HCT116 (cell line): ENCODE measurements around the gene PKD2L1. TPM values are rescaled to one million over a fixed set of nuclear protein-coding genes. Genes with fewer than 3 reads are reported as not detected.

Source experiments
- ATAC-seq: fragments of 200-7000 bp; cut with Tn5 transposase; 2 replicates; pipeline ENCODE4 v1.9.1; 2020; ENCODE audit warnings: mild to moderate bottlenecking, moderate library complexity
- BruUV-seq: library from RNA; stranded (reverse); fragments of 400-500 nt; replicated peaks from 2 replicates; lab custom pipeline; 2021; lab: Mats Ljungman, UMichigan
- CTCF ChIA-PET: fragments of 300-600 bp; sonication (Branson Sonifier 250); formaldehyde crosslinking; loops from one replicate; lab custom pipeline; 2021; ENCODE audit warnings: antibody characterized with exemption; lab: Charles Lee
- POLR2A ChIA-PET: fragments of 300-600, 350-600 bp; sonication (Branson Sonifier 250); formaldehyde crosslinking; loops from one replicate; lab custom pipeline; 2021; ENCODE audit warnings: antibody characterized with exemption; lab: Charles Lee
- RAD21 ChIA-PET, 2 experiments: fragments of 300-600 bp; sonication (Branson Sonifier 250); formaldehyde crosslinking; loops; one replicate each; lab custom pipeline; 2023; ENCODE audit warnings: low total read pairs in 2 of 2; ENCODE audit not compliant: uncharacterized antibody in 2 of 2, unreplicated experiment in 2 of 2, low non-redundant PET in 1 of 2; lab: Charles Lee
- DNase-seq: peaks from one replicate; pipeline ENCODE4 v3.0.0-alpha.2; 2010; ENCODE audit warnings: low read depth, low spot score
- H2AFZ ChIP-seq: fragments of 200-600 bp; shearing (Covaris generic), sonication (generic); 2 replicates; pipeline ENCODE4 v1.6.1; 2017; ENCODE audit warnings: low read depth, mixed run types, mixed read lengths, antibody characterized with exemption, low read length; ENCODE audit not compliant: poor library complexity, severe bottlenecking
- H3K27ac ChIP-seq: 2 replicates; pipeline ENCODE4 v1.5.1; 2012; ENCODE audit warnings: low read depth, low read length
- H3K27me3 ChIP-seq: fragments of 200-600 bp; sonication (generic); 2 replicates; pipeline ENCODE4 v1.6.1; 2016; ENCODE audit warnings: mixed run types, low read length, mixed read lengths; ENCODE audit not compliant: insufficient read depth
- H3K36me3 ChIP-seq, 2 experiments: fragments of 200-500 bp in 1 of 2; fragments of 200-600 bp in 1 of 2; sonication (Bioruptor generic) in 1 of 2; sonication (generic) in 1 of 2; 2 replicates each; pipeline versions ENCODE4 v1.5.1 to v1.6.1; 2014 to 2016; ENCODE audit warnings: low read length in 2 of 2, inconsistent platforms in 1 of 2, mixed read lengths in 1 of 2, mixed run types in 1 of 2; ENCODE audit not compliant: insufficient read depth in 2 of 2, control insufficient read depth in 1 of 2
- H3K4me1 ChIP-seq, 2 experiments: fragments of 200-600 bp in 1 of 2; sonication (generic) in 1 of 2; 2 replicates each; pipeline versions ENCODE4 v1.5.1 to v1.6.1; 2012 to 2017; ENCODE audit warnings: low read length in 2 of 2, inconsistent platforms in 1 of 2, mild to moderate bottlenecking in 1 of 2, mixed read lengths in 1 of 2, mixed run types in 1 of 2, moderate library complexity in 1 of 2; ENCODE audit not compliant: insufficient read depth in 2 of 2, control insufficient read depth in 1 of 2
- H3K4me2 ChIP-seq: fragments of 200-600 bp; sonication (generic); 2 replicates; pipeline ENCODE4 v1.6.1; 2017; ENCODE audit warnings: mixed run types, low read length, mixed read lengths
- H3K4me3 ChIP-seq, 2 experiments: fragments of 200-600 bp in 1 of 2; sonication (generic) in 1 of 2; replicated peaks in 1 of 2; 2 replicates each; pipeline ENCODE4 v1.5.1; 2011 to 2016; ENCODE audit warnings: low read length in 2 of 2, control low read depth in 1 of 2, low read depth in 1 of 2, mild to moderate bottlenecking in 1 of 2, mixed read lengths in 1 of 2, mixed run types in 1 of 2
- H3K79me2 ChIP-seq: fragments of 200-600 bp; sonication (generic); 2 replicates; pipeline ENCODE4 v1.6.1; 2017; ENCODE audit warnings: mild to moderate bottlenecking, mixed run types, low read length, moderate library complexity, mixed read lengths; ENCODE audit not compliant: insufficient read depth
- H3K9ac ChIP-seq: fragments of 200-600 bp; sonication (generic); 2 replicates; pipeline ENCODE4 v1.6.1; 2016; ENCODE audit warnings: low read length, mixed read lengths
- H3K9me2 ChIP-seq: fragments of 200-600 bp; sonication (generic), shearing (Covaris generic); 2 replicates; pipeline ENCODE4 v1.6.1; 2017; ENCODE audit warnings: mixed run types, mild to moderate bottlenecking, moderate library complexity; ENCODE audit not compliant: insufficient read depth
- H3K9me3 ChIP-seq, 2 experiments: fragments of 200-500 bp in 1 of 2; fragments of 200-600 bp in 1 of 2; sonication (Bioruptor generic) in 1 of 2; sonication (generic) in 1 of 2; 2 replicates each; pipeline ENCODE4 v1.6.1; 2014 to 2017; ENCODE audit warnings: low read length in 2 of 2, mixed read lengths in 2 of 2, inconsistent platforms in 1 of 2, low read depth in 1 of 2, mild to moderate bottlenecking in 1 of 2, mixed run types in 1 of 2, moderate library complexity in 1 of 2; ENCODE audit not compliant: control insufficient read depth in 1 of 2, insufficient read depth in 1 of 2
- H4K20me1 ChIP-seq: fragments of 200-600 bp; sonication (generic), shearing (Covaris generic); 2 replicates; pipeline ENCODE4 v1.6.1; 2017; ENCODE audit warnings: mixed run types, mild to moderate bottlenecking, moderate library complexity; ENCODE audit not compliant: insufficient read depth
- ELF1 ChIP-seq: IDR thresholded peaks from 2 replicates; pipeline ENCODE4 v1.6.1; 2012; ENCODE audit warnings: low read depth, borderline replicate concordance
- POLR2A ChIP-seq: IDR thresholded peaks from 2 replicates; pipeline ENCODE4 v1.7.0; 2011; ENCODE audit warnings: borderline replicate concordance; ENCODE audit not compliant: insufficient read depth, insufficient read length; ENCODE audit errors: extremely low read depth
- RAD21 ChIP-seq: IDR thresholded peaks from 2 replicates; pipeline ENCODE4 v1.6.1; 2012; ENCODE audit warnings: low read depth, mild to moderate bottlenecking
- YY1 ChIP-seq: IDR thresholded peaks from 2 replicates; pipeline ENCODE4 v1.6.1; 2011; ENCODE audit warnings: low read length, low read depth, moderate library complexity, mild to moderate bottlenecking; ENCODE audit not compliant: insufficient replicate concordance; ENCODE audit errors: extremely low read depth
- ZNF274 ChIP-seq: fragments of 200-500 bp; sonication (Bioruptor generic); IDR thresholded peaks from 2 replicates; pipeline ENCODE4 v1.6.1; 2014; ENCODE audit warnings: mild to moderate bottlenecking, low read depth, low read length, inconsistent platforms
- intact Hi-C: fragments of 100-400 bp; cut with micrococcal nuclease; formaldehyde crosslinking; loops from 2 replicates; pipeline ENCODE4 v1.10.0; 2022
- total RNA-seq: library from RNA; stranded (reverse); gene quantifications from one replicate; pipeline ENCODE4 v1.2.1, GENCODE V29; 2021; ENCODE audit not compliant: unreplicated experiment
- TF ChIP-seq, protein P1 (sequence below): IDR thresholded peaks from 2 replicates; pipeline ENCODE4 v1.6.1; 2012
- TF ChIP-seq, protein P2 (sequence below): IDR thresholded peaks from 2 replicates; pipeline ENCODE4 v1.6.1; 2012
- TF ChIP-seq, protein P3 (sequence below): IDR thresholded peaks from 2 replicates; pipeline ENCODE4 v1.6.1; 2011; ENCODE audit warnings: mild to moderate bottlenecking, low read length, moderate library complexity; ENCODE audit not compliant: insufficient replicate concordance; ENCODE audit errors: extremely low read depth
- TF ChIP-seq, protein P4 (sequence below), 3 experiments: fragments of 200-600 bp in 1 of 3; sonication (generic) in 1 of 3; IDR thresholded peaks in 2 of 3; conservative IDR thresholded peaks in 1 of 3; 2 replicates each; pipeline ENCODE4 v1.5.1; 2012 to 2017; ENCODE audit warnings: low read depth in 2 of 3, low read length in 2 of 3, antibody characterized with exemption in 1 of 3, borderline replicate concordance in 1 of 3, control low read depth in 1 of 3, mild to moderate bottlenecking in 1 of 3, mixed read lengths in 1 of 3, mixed run types in 1 of 3, moderate library complexity in 1 of 3; ENCODE audit not compliant: insufficient read depth in 1 of 3
- TF ChIP-seq, protein P5 (sequence below): IDR thresholded peaks from 2 replicates; pipeline ENCODE4 v1.6.1; 2012; ENCODE audit warnings: low read depth

The PKD2L1 gene
- total RNA-seq, 1 experiment from 2014 or later: 0.17 TPM

DNA sequence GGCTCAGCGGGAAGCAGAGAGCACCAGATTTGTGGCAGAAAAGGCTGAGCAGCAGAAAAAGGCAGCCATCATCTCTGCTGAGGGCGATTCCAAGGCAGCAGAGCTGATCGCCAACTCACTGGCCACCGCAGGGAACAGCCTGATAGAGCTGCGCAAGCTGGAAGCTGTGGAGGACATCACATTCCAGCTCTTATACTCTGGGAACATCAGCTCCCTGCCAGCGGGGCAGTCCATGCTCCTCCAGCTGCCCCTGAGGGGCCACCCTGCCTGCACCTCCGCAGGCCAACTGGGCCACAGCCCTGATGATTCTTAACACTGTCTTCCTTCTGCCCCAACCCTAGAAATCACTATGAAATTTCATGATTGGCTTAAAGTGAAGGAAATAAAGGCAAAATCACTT is 81.2 kb downstream of the PKD2L1 start:
- Histone ChIP-seq H3K9me2 (no peaks in the 10 kb centered on the region), H3K36me3 (peaks cover 40 to 41% of the 10 kb centered on the region in 2 experiments), H4K20me1 (no peaks in the 10 kb centered on the region), H3K4me3 (no peak overlapping the region), H3K27me3 (no peaks in the 10 kb centered on the region), H2AFZ (no peak overlapping the region), H3K79me2 (no peaks in the 10 kb centered on the region), H3K27ac (no peak overlapping the region), H3K4me1 (no peaks in the 10 kb centered on the region), H3K4me2 (no peak overlapping the region), H3K9me3 (no peaks in the 10 kb centered on the region), H3K9ac (no peak overlapping the region)
- CTCF ChIA-PET: no interaction called here
- RAD21 ChIA-PET: no interaction called here
- POLR2A ChIA-PET: no interaction called here
- intact Hi-C loops: no loop called here
- DNase-seq (no peak), ATAC-seq (no peak)
- no TSS peak for BruUV-seq
- TF ChIP-seq YY1: no peak

DNA sequence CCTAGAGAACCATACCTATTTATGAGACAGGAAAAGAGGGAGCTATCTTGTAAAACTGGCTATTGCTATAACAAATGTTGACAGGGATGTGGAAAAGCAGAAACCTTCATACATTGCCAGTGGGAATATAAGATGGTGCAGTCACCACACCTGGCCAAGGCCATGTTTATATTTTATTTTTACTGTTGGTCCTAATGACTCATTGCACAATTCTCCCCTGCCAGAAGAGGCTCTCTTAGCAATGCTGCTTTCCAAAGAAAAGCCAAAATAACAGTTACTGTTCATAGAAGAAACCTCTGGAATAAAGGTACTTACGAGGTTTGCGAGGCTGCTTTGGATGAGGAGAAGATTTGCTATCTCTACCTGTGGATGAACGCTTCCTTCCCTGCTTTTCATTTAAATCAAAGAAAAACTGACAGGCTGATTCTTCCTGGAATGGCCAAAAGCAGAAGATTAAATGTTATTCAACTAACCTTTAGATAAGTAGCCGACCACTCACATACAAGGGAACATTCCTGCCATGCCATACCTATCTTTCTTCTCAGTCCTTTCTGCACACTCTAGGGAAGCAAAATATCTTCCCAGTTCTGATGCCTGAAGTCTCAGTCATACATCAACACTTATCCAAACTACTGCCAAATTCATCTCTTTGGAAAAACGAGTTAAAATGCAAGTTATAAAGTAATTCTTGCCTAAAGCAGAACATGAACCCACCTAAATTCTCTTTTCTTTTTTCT is 84.4 kb downstream of the PKD2L1 start:
- ChIA-PET RAD21 (no interaction called here), CTCF (no interaction called here), POLR2A (no interaction called here)
- intact Hi-C loops: no loop called here
- Histone ChIP-seq H3K79me2 (no peaks in the 10 kb centered on the region; the same call in 1 of the 2 replicates), H3K27me3 (no peaks in the 10 kb centered on the region), H3K4me1 (no peaks in the 10 kb centered on the region), H3K27ac (no peak overlapping the region), H3K4me3 (no peak overlapping the region), H3K9ac (no peak overlapping the region), H3K9me3 (no peaks in the 10 kb centered on the region), H3K4me2 (no peak overlapping the region), H3K36me3 (peaks cover 46 to 52% of the 10 kb centered on the region in 2 experiments; a peak in 3 of 4 replicates), H3K9me2 (no peaks in the 10 kb centered on the region), H4K20me1 (no peaks in the 10 kb centered on the region), H2AFZ (no peak overlapping the region)
- BruUV-seq: no TSS peak
- ATAC-seq (no peak), DNase-seq (no peak)
- TF ChIP-seq ELF1: no peak
- TF ChIP-seq, protein P1, sequence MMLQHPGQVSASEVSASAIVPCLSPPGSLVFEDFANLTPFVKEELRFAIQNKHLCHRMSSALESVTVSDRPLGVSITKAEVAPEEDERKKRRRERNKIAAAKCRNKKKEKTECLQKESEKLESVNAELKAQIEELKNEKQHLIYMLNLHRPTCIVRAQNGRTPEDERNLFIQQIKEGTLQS: no peak
- TF ChIP-seq POLR2A: no peak
- TF ChIP-seq, protein P2, sequence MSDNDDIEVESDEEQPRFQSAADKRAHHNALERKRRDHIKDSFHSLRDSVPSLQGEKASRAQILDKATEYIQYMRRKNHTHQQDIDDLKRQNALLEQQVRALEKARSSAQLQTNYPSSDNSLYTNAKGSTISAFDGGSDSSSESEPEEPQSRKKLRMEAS: no peak
- no peak for TF ChIP-seq ZNF274
- TF ChIP-seq, protein P3, sequence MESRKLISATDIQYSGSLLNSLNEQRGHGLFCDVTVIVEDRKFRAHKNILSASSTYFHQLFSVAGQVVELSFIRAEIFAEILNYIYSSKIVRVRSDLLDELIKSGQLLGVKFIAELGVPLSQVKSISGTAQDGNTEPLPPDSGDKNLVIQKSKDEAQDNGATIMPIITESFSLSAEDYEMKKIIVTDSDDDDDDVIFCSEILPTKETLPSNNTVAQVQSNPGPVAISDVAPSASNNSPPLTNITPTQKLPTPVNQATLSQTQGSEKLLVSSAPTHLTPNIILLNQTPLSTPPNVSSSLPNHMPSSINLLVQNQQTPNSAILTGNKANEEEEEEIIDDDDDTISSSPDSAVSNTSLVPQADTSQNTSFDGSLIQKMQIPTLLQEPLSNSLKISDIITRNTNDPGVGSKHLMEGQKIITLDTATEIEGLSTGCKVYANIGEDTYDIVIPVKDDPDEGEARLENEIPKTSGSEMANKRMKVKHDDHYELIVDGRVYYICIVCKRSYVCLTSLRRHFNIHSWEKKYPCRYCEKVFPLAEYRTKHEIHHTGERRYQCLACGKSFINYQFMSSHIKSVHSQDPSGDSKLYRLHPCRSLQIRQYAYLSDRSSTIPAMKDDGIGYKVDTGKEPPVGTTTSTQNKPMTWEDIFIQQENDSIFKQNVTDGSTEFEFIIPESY: no peak
- no peak for TF ChIP-seq RAD21
- TF ChIP-seq, protein P4, sequence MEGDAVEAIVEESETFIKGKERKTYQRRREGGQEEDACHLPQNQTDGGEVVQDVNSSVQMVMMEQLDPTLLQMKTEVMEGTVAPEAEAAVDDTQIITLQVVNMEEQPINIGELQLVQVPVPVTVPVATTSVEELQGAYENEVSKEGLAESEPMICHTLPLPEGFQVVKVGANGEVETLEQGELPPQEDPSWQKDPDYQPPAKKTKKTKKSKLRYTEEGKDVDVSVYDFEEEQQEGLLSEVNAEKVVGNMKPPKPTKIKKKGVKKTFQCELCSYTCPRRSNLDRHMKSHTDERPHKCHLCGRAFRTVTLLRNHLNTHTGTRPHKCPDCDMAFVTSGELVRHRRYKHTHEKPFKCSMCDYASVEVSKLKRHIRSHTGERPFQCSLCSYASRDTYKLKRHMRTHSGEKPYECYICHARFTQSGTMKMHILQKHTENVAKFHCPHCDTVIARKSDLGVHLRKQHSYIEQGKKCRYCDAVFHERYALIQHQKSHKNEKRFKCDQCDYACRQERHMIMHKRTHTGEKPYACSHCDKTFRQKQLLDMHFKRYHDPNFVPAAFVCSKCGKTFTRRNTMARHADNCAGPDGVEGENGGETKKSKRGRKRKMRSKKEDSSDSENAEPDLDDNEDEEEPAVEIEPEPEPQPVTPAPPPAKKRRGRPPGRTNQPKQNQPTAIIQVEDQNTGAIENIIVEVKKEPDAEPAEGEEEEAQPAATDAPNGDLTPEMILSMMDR (IDR thresholded peaks at IDR 0.05 in 2 of 3, conservative IDR thresholded peaks at IDR 0.05 in 1 of 3; ENCODE audit: borderline replicate concordance in 1 of 3, insufficient read depth in 1 of 3, low read depth in 2 of 3, low read length in 2 of 3): no peak
- TF ChIP-seq, protein P5, sequence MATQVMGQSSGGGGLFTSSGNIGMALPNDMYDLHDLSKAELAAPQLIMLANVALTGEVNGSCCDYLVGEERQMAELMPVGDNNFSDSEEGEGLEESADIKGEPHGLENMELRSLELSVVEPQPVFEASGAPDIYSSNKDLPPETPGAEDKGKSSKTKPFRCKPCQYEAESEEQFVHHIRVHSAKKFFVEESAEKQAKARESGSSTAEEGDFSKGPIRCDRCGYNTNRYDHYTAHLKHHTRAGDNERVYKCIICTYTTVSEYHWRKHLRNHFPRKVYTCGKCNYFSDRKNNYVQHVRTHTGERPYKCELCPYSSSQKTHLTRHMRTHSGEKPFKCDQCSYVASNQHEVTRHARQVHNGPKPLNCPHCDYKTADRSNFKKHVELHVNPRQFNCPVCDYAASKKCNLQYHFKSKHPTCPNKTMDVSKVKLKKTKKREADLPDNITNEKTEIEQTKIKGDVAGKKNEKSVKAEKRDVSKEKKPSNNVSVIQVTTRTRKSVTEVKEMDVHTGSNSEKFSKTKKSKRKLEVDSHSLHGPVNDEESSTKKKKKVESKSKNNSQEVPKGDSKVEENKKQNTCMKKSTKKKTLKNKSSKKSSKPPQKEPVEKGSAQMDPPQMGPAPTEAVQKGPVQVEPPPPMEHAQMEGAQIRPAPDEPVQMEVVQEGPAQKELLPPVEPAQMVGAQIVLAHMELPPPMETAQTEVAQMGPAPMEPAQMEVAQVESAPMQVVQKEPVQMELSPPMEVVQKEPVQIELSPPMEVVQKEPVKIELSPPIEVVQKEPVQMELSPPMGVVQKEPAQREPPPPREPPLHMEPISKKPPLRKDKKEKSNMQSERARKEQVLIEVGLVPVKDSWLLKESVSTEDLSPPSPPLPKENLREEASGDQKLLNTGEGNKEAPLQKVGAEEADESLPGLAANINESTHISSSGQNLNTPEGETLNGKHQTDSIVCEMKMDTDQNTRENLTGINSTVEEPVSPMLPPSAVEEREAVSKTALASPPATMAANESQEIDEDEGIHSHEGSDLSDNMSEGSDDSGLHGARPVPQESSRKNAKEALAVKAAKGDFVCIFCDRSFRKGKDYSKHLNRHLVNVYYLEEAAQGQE: no peak
